H1 (cell line): ENCODE measurements around the gene SESN2. TPM values are rescaled to one million over a fixed set of nuclear protein-coding genes. Genes with fewer than 3 reads are reported as not detected.

ENCODE experiments used
- CTCF ChIA-PET: fragments of 300-600 bp; sonication (Branson Sonifier 250); formaldehyde crosslinking; loops from one replicate; lab custom pipeline; 2021; ENCODE audit not compliant: partially characterized antibody; lab: Charles Lee
- POLR2A ChIA-PET: fragments of 300-600 bp; sonication (Branson Sonifier 250); formaldehyde crosslinking; loops from one replicate; lab custom pipeline; 2021; ENCODE audit warnings: inconsistent platforms; ENCODE audit not compliant: partially characterized antibody; lab: Charles Lee
- DNase-seq, 2 experiments: peaks; one replicate each; pipeline versions ENCODE4 v3.0.0 to v3.0.0-alpha.2; 2010 to 2022; ENCODE audit warnings: low spot score in 2 of 2, low read depth in 1 of 2, mixed read lengths in 1 of 2
- FAIRE-seq: peaks from 2 replicates; lab custom pipeline; 2011; peaks lifted over from hg19 to GRCh38; lab: Jason Lieb, UNC
- H2AFZ ChIP-seq: 2 replicates; pipeline ENCODE4 v1.8.1; 2012; ENCODE audit warnings: low read length, inconsistent platforms
- H2AK5ac ChIP-seq: 2 replicates; pipeline ENCODE4 v1.6.1; 2013; ENCODE audit warnings: low read depth, low read length
- H2BK120ac ChIP-seq: replicated peaks from 2 replicates; pipeline ENCODE3; 2013; ENCODE audit warnings: low read depth, low read length, inconsistent platforms
- H2BK12ac ChIP-seq: 2 replicates; pipeline ENCODE4 v1.6.1; 2013; ENCODE audit warnings: low read depth, low read length
- H2BK15ac ChIP-seq: 2 replicates; pipeline ENCODE4 v1.6.1; 2013; ENCODE audit warnings: low read length
- H2BK20ac ChIP-seq: 2 replicates; pipeline ENCODE4 v1.6.1; 2013; ENCODE audit warnings: low read length
- H2BK5ac ChIP-seq: 2 replicates; pipeline ENCODE4 v1.6.1; 2013; ENCODE audit warnings: low read depth, low read length
- H3K14ac ChIP-seq: 2 replicates; pipeline ENCODE4 v1.6.1; 2013; ENCODE audit warnings: inconsistent platforms; ENCODE audit not compliant: insufficient read length
- H3K18ac ChIP-seq: 2 replicates; pipeline ENCODE4 v1.6.1; 2013; ENCODE audit warnings: low read length; ENCODE audit errors: extremely low read depth
- H3K23ac ChIP-seq: 2 replicates; pipeline ENCODE4 v1.6.1; 2013; ENCODE audit warnings: inconsistent platforms; ENCODE audit not compliant: insufficient read length
- H3K23me2 ChIP-seq: 2 replicates; pipeline ENCODE4 v1.6.1; 2013; ENCODE audit warnings: low read depth, low read length
- H3K27ac ChIP-seq: 2 replicates; pipeline ENCODE4 v1.6.1; 2011; ENCODE audit warnings: low read depth, low read length, inconsistent platforms
- H3K27me3 ChIP-seq, 4 experiments: replicated peaks in 1 of 4; 1 replicate in 1 of 4; 2 replicates in 3 of 4; pipeline versions ENCODE4 v1.6.1 to v1.8.1; 2011 to 2013; ENCODE audit warnings: low read length in 3 of 4, mild to moderate bottlenecking in 3 of 4, inconsistent platforms in 2 of 4, mixed read lengths in 2 of 4, moderate library complexity in 1 of 4; ENCODE audit not compliant: control insufficient read depth in 3 of 4, insufficient read depth in 3 of 4; ENCODE audit errors: extremely low read depth in 1 of 4
- H3K36me3 ChIP-seq, 4 experiments: 2 replicates each; pipeline versions ENCODE4 v1.6.1 to v1.8.1; 2011 to 2013; ENCODE audit warnings: mild to moderate bottlenecking in 4 of 4, low read length in 3 of 4, moderate library complexity in 2 of 4, control low read depth in 1 of 4, inconsistent platforms in 1 of 4; ENCODE audit not compliant: insufficient read depth in 4 of 4, control insufficient read depth in 2 of 4
- H3K4ac ChIP-seq: replicated peaks from 2 replicates; pipeline ENCODE3; 2013; ENCODE audit warnings: low read length, low read depth, mixed read lengths, inconsistent platforms; ENCODE audit not compliant: insufficient read length
- H3K4me1 ChIP-seq, 4 experiments: replicated peaks in 1 of 4; 1 replicate in 1 of 4; 2 replicates in 3 of 4; pipeline versions ENCODE4 v1.6.1 to v1.8.1; 2011 to 2013; ENCODE audit warnings: low read length in 3 of 4, inconsistent platforms in 2 of 4, mixed read lengths in 1 of 4; ENCODE audit not compliant: insufficient read depth in 4 of 4, control insufficient read depth in 3 of 4
- H3K4me2 ChIP-seq, 2 experiments: 2 replicates each; pipeline versions ENCODE4 v1.6.1 to v1.8.1; 2011 to 2013; ENCODE audit warnings: low read depth in 2 of 2, low read length in 2 of 2, control low read depth in 1 of 2, inconsistent platforms in 1 of 2, mild to moderate bottlenecking in 1 of 2; ENCODE audit not compliant: insufficient read depth in 1 of 2
- H3K4me3 ChIP-seq, 4 experiments: fragments of 200-600, 300-600 bp in 1 of 4; sonication (generic), shearing (Covaris generic), sonication (Bioruptor Twin) in 1 of 4; 2 replicates each; pipeline versions ENCODE4 v1.5.1 to v1.8.1; 2011 to 2016; ENCODE audit warnings: low read length in 4 of 4, low read depth in 3 of 4, control low read depth in 2 of 4, inconsistent platforms in 2 of 4, mild to moderate bottlenecking in 2 of 4, mixed read lengths in 1 of 4, moderate library complexity in 1 of 4; ENCODE audit not compliant: insufficient read depth in 2 of 4; ENCODE audit errors: extremely low read depth in 1 of 4
- H3K56ac ChIP-seq: replicated peaks from 2 replicates; pipeline ENCODE3; 2013; ENCODE audit warnings: low read depth, mild to moderate bottlenecking, mixed read lengths, low read length, inconsistent platforms; ENCODE audit not compliant: insufficient read length
- H3K79me1 ChIP-seq: 2 replicates; pipeline ENCODE4 v1.6.1; 2013; ENCODE audit warnings: low read depth, low read length, control low read depth
- H3K79me2 ChIP-seq, 2 experiments: 2 replicates each; pipeline versions ENCODE4 v1.6.1 to v1.8.1; 2012 to 2013; ENCODE audit warnings: low read length in 2 of 2, mild to moderate bottlenecking in 2 of 2, inconsistent platforms in 1 of 2; ENCODE audit not compliant: insufficient read depth in 2 of 2, control insufficient read depth in 1 of 2
- H3K9ac ChIP-seq, 4 experiments: replicated peaks in 1 of 4; 1 replicate in 1 of 4; 2 replicates in 3 of 4; pipeline versions ENCODE4 v1.6.1 to v1.8.1; 2011 to 2013; ENCODE audit warnings: low read depth in 3 of 4, low read length in 3 of 4, control low read depth in 2 of 4, mild to moderate bottlenecking in 2 of 4, moderate library complexity in 2 of 4, inconsistent platforms in 1 of 4; ENCODE audit errors: extremely low read depth in 1 of 4
- H3K9me3 ChIP-seq, 2 experiments: 2 replicates each; pipeline versions ENCODE4 v1.6.1 to v1.8.1; 2012 to 2013; ENCODE audit warnings: mild to moderate bottlenecking in 2 of 2, moderate library complexity in 2 of 2, control low read depth in 1 of 2, inconsistent platforms in 1 of 2, low read depth in 1 of 2, low read length in 1 of 2, mixed read lengths in 1 of 2; ENCODE audit not compliant: insufficient read depth in 2 of 2
- H4K20me1 ChIP-seq, 2 experiments: replicated peaks in 1 of 2; 2 replicates each; pipeline versions ENCODE3 to v1.8.1; 2011 to 2013; ENCODE audit warnings: inconsistent platforms in 2 of 2, low read length in 2 of 2, mild to moderate bottlenecking in 1 of 2; ENCODE audit not compliant: insufficient read depth in 2 of 2, control insufficient read depth in 1 of 2
- H4K5ac ChIP-seq: 2 replicates; pipeline ENCODE4 v1.6.1; 2013; ENCODE audit warnings: low read length, low read depth, mixed read lengths, inconsistent platforms; ENCODE audit not compliant: insufficient read length
- H4K8ac ChIP-seq: 2 replicates; pipeline ENCODE4 v1.8.0; 2013; ENCODE audit warnings: mild to moderate bottlenecking, moderate library complexity, low read length, inconsistent platforms; ENCODE audit not compliant: insufficient read depth; ENCODE audit errors: extremely low read depth
- H4K91ac ChIP-seq: replicated peaks from 2 replicates; pipeline ENCODE3; 2013; ENCODE audit warnings: low read length, mixed read lengths, inconsistent platforms; ENCODE audit not compliant: insufficient read length
- BRCA1 ChIP-seq: IDR thresholded peaks from 2 replicates; pipeline ENCODE4 v1.6.1; 2012; ENCODE audit warnings: low read depth, low read length, improper control_type of control experiment
- POLR2A ChIP-seq, 2 experiments: IDR thresholded peaks; 1 replicate in 1 of 2; 2 replicates in 1 of 2; pipeline ENCODE4 v1.6.1; 2011; ENCODE audit warnings: low read depth in 2 of 2, low read length in 2 of 2, mild to moderate bottlenecking in 2 of 2; ENCODE audit errors: control extremely low read depth in 1 of 2
- WGBS, 2 experiments: shearing (Covaris generic) in 1 of 2; methylation state at CpG; one replicate each; pipeline versions ENCODE4 v1.1.6 to v1.1.7; 2013 to 2015; ENCODE audit warnings: low lambda C conversion rate in 2 of 2, mixed read lengths in 2 of 2, inconsistent platforms in 1 of 2, low coverage in 1 of 2, missing lambda C conversion rate in 1 of 2; ENCODE audit not compliant: insufficient replicate concordance in 2 of 2, insufficient coverage in 1 of 2, insufficient read length in 1 of 2; ENCODE audit errors: extremely low coverage in 1 of 2, missing lambda C conversion rate in 1 of 2; 5-methylcytosine and 5-hydroxymethylcytosine counted together
- polyA plus RNA-seq, 7 experiments: library from polyadenylated mRNA; depleted of rRNA in 3 of 7; stranded (reverse) in 5 of 7; unstranded in 2 of 7; fragments of >200 nt in 5 of 7; fragments of 200-250 nt in 2 of 7; gene quantifications; 1 replicate in 5 of 7; 2 replicates in 1 of 7; 4 replicates in 1 of 7; pipeline versions ENCODE4 v1.2.1 to v1.2.3, GENCODE V29; 2011 to 2013; ENCODE audit warnings: missing spikeins in 2 of 7, mixed read lengths in 2 of 7
- total RNA-seq: library from RNA; stranded (reverse); fragmentation: NEBNext Ultra II Directional; extraction: Animal tissue kit (Norgen Biotek cat#: 25700); gene quantifications from 2 replicates; pipeline ENCODE4 v1.2.1, GENCODE V29; 2021

The SESN2 gene
- total and polyA plus RNA-seq, 2 of the 8 experiments (the other 6 are each of a cell fraction or from before 2014, with no cell fraction given) = 25.1 to 33.0 TPM

GRCh38 chr1:28213315-28213714 is 46.0 kb upstream of the SESN2 start:
- Histone ChIP-seq H2BK5ac (no peak overlapping the region), H3K23me2 (no peaks in the 10 kb centered on the region), H3K9ac (no peak overlapping the region), H3K36me3 (peaks cover 6 to 40% (median 18%) of the 10 kb centered on the region in 4 experiments; a peak in 7 of 8 replicates), H2BK12ac (no peak overlapping the region), H3K27me3 (no peaks in the 10 kb centered on the region), H3K79me1 (no peaks in the 10 kb centered on the region; the same call in 1 of the 2 replicates), H3K14ac (no peak overlapping the region), H2BK120ac (no peak overlapping the region), H2BK20ac (no peak overlapping the region), H3K4me2 (no peak overlapping the region), H3K4me1 (no peaks in the 10 kb centered on the region), H2BK15ac (no peak overlapping the region), H4K8ac (no peak overlapping the region), H3K9me3 (no peaks in the 10 kb centered on the region), H4K5ac (no peak overlapping the region), H3K27ac (no peak overlapping the region), H3K18ac (no peak overlapping the region), H4K20me1 (peaks cover 0 to 3% of the 10 kb centered on the region in 2 experiments), H4K91ac (no peak overlapping the region), H2AK5ac (no peak overlapping the region), H3K4me3 (no peak overlapping the region), H2AFZ (no peak overlapping the region), H3K79me2 (0 out of 4 replicates have a peak, but pooled peaks cover 0 to 7% of the 10 kb centered on the region in 2 experiments), H3K56ac (no peak overlapping the region), H3K4ac (no peak overlapping the region), H3K23ac (no peak overlapping the region)
- ChIA-PET CTCF (interaction anchor here (0.6 to 1.9 kb wide), 5 partner anchors 17 to 355 kb away, joined by 3 to 6 read pairs (median 4); no protein-coding TSS in a partner anchor), POLR2A (interaction anchor here (0.7 to 1.2 kb wide), 3 partner anchors 15 to 143 kb away, joined by 3 read pairs; no protein-coding TSS in a partner anchor)
- DNase-seq = no peak
- no peak for TF ChIP-seq BRCA1
- TF ChIP-seq POLR2A (IDR thresholded peaks at IDR 0.05; ENCODE audit: control extremely low read depth in 1 of 2, low read depth in 2 of 2, low read length in 2 of 2) = no peak
- 46% methylated on average over 2 of the region's 2 CpGs; no CpG with 5 or more reads in 1 of the 2 experiments for WGBS, 2 experiments
- FAIRE-seq = no peak
